Neuronal stem cell (in vitro differentiated cells): ENCODE data around the gene RAB40C.
A peak's percentile ranks its signal among the peaks of the same experiment; 100 is the strongest.

Experiments
- DNase-seq: peaks from one replicate; pipeline ENCODE4 v3.0.0-alpha.2; 2013; ENCODE audit warnings: low spot score
- H2AFZ ChIP-seq: one replicate; pipeline ENCODE4 v1.6.1; 2013; ENCODE audit warnings: mild to moderate bottlenecking, low read length, inconsistent platforms
- H2AK5ac ChIP-seq: 2 replicates; pipeline ENCODE4 v1.6.1; 2013; ENCODE audit warnings: low read depth, mild to moderate bottlenecking, inconsistent platforms, low read length, moderate library complexity, mixed read lengths
- H2BK120ac ChIP-seq: 2 replicates; pipeline ENCODE4 v1.6.1; 2013; ENCODE audit warnings: low read depth, mild to moderate bottlenecking, inconsistent platforms, low read length, moderate library complexity, mixed read lengths
- H2BK12ac ChIP-seq: one replicate; pipeline ENCODE4 v1.6.1; 2013; ENCODE audit warnings: low read length, inconsistent platforms
- H2BK15ac ChIP-seq: 2 replicates; pipeline ENCODE4 v1.6.1; 2013; ENCODE audit warnings: mild to moderate bottlenecking, low read length, inconsistent platforms, mixed read lengths
- H2BK5ac ChIP-seq: one replicate; pipeline ENCODE4 v1.6.1; 2013; ENCODE audit warnings: inconsistent platforms, mild to moderate bottlenecking, low read length, moderate library complexity
- H3K14ac ChIP-seq: one replicate; pipeline ENCODE4 v1.6.1; 2013; ENCODE audit warnings: low read length, inconsistent platforms
- H3K18ac ChIP-seq: 2 replicates; pipeline ENCODE4 v1.6.1; 2013; ENCODE audit warnings: low read length, inconsistent platforms
- H3K23ac ChIP-seq: 2 replicates; pipeline ENCODE4 v1.6.1; 2013; ENCODE audit warnings: low read depth, mild to moderate bottlenecking, mixed read lengths, low read length, inconsistent platforms; ENCODE audit not compliant: poor library complexity
- H3K27ac ChIP-seq: replicated peaks from 3 replicates; pipeline ENCODE4 v1.5.1; 2013; ENCODE audit warnings: low read length, inconsistent platforms
- H3K27me3 ChIP-seq, 3 experiments: 2 replicates each; pipeline ENCODE4 v1.6.1; 2013; ENCODE audit warnings: low read length in 3 of 3, mild to moderate bottlenecking in 2 of 3, inconsistent platforms in 1 of 3, low read depth in 1 of 3, mixed read lengths in 1 of 3, moderate library complexity in 1 of 3; ENCODE audit not compliant: control insufficient read depth in 3 of 3, insufficient read depth in 3 of 3
- H3K36me3 ChIP-seq, 2 donors: replicated peaks in 1 of 2; 2 replicates each; pipeline ENCODE4 v1.6.1; 2013; ENCODE audit warnings: low read length in 2 of 2; ENCODE audit not compliant: control insufficient read depth in 2 of 2, insufficient read depth in 2 of 2
- H3K4ac ChIP-seq: 2 replicates; pipeline ENCODE4 v1.6.1; 2013; ENCODE audit warnings: inconsistent platforms, mild to moderate bottlenecking, low read length, moderate library complexity
- H3K4me1 ChIP-seq, 2 donors: 1 replicate in 1 of 2; 2 replicates in 1 of 2; pipeline ENCODE4 v1.6.1; 2013; ENCODE audit warnings: low read length in 2 of 2, low read depth in 1 of 2; ENCODE audit not compliant: control insufficient read depth in 2 of 2, insufficient read depth in 1 of 2
- H3K4me2 ChIP-seq: one replicate; pipeline ENCODE4 v1.6.1; 2013; ENCODE audit warnings: mild to moderate bottlenecking, low read length, inconsistent platforms; ENCODE audit not compliant: insufficient read depth, poor library complexity, severe bottlenecking
- H3K4me3 ChIP-seq, 2 donors: 2 replicates each; pipeline ENCODE4 v1.5.1; 2013; ENCODE audit warnings: low read length in 2 of 2, mild to moderate bottlenecking in 2 of 2, inconsistent platforms in 1 of 2, moderate library complexity in 1 of 2
- H3K79me1 ChIP-seq: one replicate; pipeline ENCODE4 v1.6.1; 2013; ENCODE audit warnings: low read depth, mild to moderate bottlenecking, inconsistent platforms, low read length, moderate library complexity
- H3K9ac ChIP-seq: one replicate; pipeline ENCODE4 v1.6.1; 2013; ENCODE audit warnings: mild to moderate bottlenecking, low read depth, low read length, inconsistent platforms; ENCODE audit not compliant: poor library complexity
- H3K9me3 ChIP-seq, 2 donors: replicated peaks in 1 of 2; 2 replicates each; pipeline versions ENCODE3 to v1.6.1; 2013; ENCODE audit warnings: low read length in 2 of 2, mild to moderate bottlenecking in 2 of 2, inconsistent platforms in 1 of 2, low read depth in 1 of 2, mixed read lengths in 1 of 2, moderate library complexity in 1 of 2; ENCODE audit not compliant: control insufficient read depth in 2 of 2, insufficient read depth in 1 of 2
- H4K8ac ChIP-seq: one replicate; pipeline ENCODE4 v1.6.1; 2013; ENCODE audit warnings: low read depth, mild to moderate bottlenecking, inconsistent platforms, low read length, moderate library complexity
- H4K91ac ChIP-seq: one replicate; pipeline ENCODE4 v1.6.1; 2013; ENCODE audit warnings: low read length, low read depth, mild to moderate bottlenecking, inconsistent platforms; ENCODE audit not compliant: poor library complexity
- WGBS, 2 donors: extraction: QIAGEN DNeasy Blood & Tissue Kit; methylation state at CpG; one replicate each; pipeline ENCODE4 v1.1.7; 2013; ENCODE audit warnings: missing lambda C conversion rate in 2 of 2, mixed read lengths in 1 of 2; ENCODE audit not compliant: insufficient read length in 2 of 2, insufficient replicate concordance in 1 of 2; ENCODE audit errors: extremely low coverage in 2 of 2; 5-methylcytosine and 5-hydroxymethylcytosine counted together

RAB40C gene

DNA sequence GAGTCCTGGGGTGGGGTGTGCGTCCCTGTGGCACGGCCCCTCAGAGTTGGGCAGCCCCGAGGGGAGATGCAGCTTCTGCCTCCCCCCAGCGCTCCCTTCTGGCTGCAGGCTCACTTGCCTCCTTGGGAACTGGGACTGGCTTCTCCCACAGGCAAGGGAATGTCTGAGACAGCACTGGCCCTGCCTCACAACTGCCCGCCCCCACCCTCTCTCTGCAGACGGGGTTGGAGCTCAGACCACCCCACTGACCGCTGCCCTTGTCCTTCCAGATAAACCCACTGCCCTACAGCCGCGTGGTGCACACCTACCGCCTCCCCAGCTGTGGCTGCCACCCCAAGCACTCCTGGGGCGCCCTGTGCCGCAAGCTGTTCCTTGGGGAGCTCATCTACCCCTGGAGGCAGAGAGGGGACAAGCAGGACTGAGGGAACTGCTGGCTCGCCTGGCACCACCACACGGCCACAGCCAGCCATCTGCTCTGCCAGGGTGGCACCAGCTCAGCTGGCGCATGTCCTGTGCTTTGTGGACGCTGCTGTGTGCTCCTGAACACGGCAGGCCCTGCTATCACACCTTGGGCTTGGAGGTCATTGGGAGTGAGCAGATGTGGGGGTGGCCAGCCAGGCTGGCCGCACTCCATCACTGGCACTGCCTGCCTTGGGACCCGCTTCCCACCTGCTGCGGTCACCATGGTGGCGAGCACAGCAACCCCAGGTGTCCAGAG lies 7.1 kb upstream of the RAB40C start:
- H2BK12ac ChIP-seq = peak overlapping the region; percentile 73
- no peak for DNase-seq
- H3K79me1 ChIP-seq = peaks cover 2% of the 10 kb centered on the region
- peak overlapping the region; percentile 75 for H2AK5ac ChIP-seq
- no peak overlapping the region for H3K27ac ChIP-seq
- H3K23ac ChIP-seq = peak overlapping the region; percentile 80
- peak overlapping the region; percentile 38 for H3K14ac ChIP-seq
- H3K9me3 ChIP-seq = no peaks in the 10 kb centered on the region
- no peak overlapping the region for H2BK120ac ChIP-seq
- WGBS, 2 donors = no CpG with 5 or more reads among the region's 21 CpGs
- H3K27me3 ChIP-seq = peaks cover 0 to 21% (median 0%) of the 10 kb centered on the region in 3 experiments
- H2AFZ ChIP-seq = no peak overlapping the region
- H4K91ac ChIP-seq = no peak overlapping the region
- no peak overlapping the region for H2BK15ac ChIP-seq
- no peak overlapping the region for H3K4ac ChIP-seq
- peak overlapping the region; percentile 75 for H2BK5ac ChIP-seq
- no peak overlapping the region for H3K4me2 ChIP-seq
- H3K4me1 ChIP-seq = peaks cover 0 to 12% of the 10 kb centered on the region in 2 donors
- no peak overlapping the region for H3K4me3 ChIP-seq
- H3K18ac ChIP-seq = peak overlapping the region; percentile 85
- peak overlapping the region; percentile 21 for H3K9ac ChIP-seq
- H4K8ac ChIP-seq = no peak overlapping the region
- peaks cover 8 to 18% of the 10 kb centered on the region in 2 donors for H3K36me3 ChIP-seq

DNA sequence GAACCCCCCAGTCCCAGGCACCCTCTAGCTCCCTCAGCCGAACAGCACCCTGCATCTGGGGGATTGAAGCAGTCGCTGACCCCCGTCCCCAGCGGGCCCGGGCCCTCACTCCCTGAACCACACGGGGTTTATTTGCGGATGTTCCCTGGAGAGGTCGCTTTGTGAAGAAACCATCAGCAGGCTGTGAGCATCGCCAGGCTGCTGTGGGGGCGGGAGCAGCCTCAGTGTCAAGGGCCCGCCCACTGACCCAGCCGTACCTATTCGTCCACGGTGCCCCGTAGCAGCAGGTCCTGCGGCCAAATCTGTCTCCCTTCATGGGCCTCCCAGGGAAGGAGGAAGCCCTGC lies 6.4 kb upstream of the RAB40C start:
- WGBS, 2 donors = no CpG with 5 or more reads among the region's 16 CpGs
- Histone ChIP-seq H2AK5ac (peak overlapping the region; percentile 94), H3K4me2 (peak overlapping the region; percentile 43), H4K8ac (no peak overlapping the region), H3K23ac (peak overlapping the region; percentile 96), H3K27ac (no peak overlapping the region), H3K4ac (no peak overlapping the region), H3K79me1 (peaks cover 2% of the 10 kb centered on the region), H2BK5ac (no peak overlapping the region), H3K18ac (peak overlapping the region; percentile 85), H4K91ac (no peak overlapping the region), H2BK120ac (no peak overlapping the region), H3K27me3 (peaks cover 0 to 21% (median 0%) of the 10 kb centered on the region in 3 experiments), H3K4me1 (peaks cover 6 to 16% of the 10 kb centered on the region in 2 donors), H2BK15ac (no peak overlapping the region), H3K36me3 (peaks cover 8 to 18% of the 10 kb centered on the region in 2 donors), H2AFZ (no peak overlapping the region), H3K9me3 (no peaks in the 10 kb centered on the region), H3K4me3 (no peak overlapping the region), H3K9ac (peak overlapping the region; percentile 24), H2BK12ac (peak overlapping the region; percentile 58), H3K14ac (peak overlapping the region; percentile 38)
- DNase-seq = no peak

DNA sequence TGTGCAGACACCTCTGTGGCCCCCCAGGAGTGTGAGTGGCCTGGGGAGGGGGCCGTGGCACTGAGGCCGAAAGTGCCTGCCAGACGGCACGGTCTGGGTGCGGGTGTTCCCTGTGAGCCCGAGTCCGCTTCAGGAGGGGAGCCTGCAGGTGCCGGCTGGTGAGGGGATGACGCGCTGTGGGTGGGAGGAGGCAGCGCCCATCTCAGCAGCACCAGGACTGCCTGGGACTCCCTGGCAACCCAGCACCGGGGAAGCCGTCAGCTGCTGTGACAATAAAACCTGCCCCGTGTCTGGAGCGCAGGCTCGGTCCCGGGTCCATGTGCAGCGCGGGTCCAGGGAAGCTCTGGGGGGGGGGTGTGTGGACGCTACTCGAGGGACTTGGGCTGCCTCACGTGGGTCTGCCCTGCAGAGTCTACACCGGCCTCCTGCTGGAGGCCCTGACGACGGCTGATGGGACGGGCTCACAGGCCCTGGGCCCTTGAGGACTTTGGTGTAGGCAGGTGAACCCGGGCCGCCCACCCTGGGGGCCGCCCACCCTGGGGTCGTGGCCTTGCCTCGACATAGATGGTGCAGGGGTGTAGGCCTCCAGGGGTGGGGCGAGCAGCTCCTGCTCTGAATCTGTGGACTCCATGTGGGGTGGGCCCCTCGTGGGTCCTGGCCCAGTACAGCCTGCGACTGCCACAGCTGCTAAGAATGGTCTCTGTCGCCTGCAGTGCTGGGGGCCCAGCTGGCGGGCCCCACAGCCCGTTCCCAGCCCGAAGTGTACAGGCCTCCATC lies 5.9 kb upstream of the RAB40C start:
- no peaks in the 10 kb centered on the region for H3K9me3 ChIP-seq
- no peak overlapping the region for H2BK5ac ChIP-seq
- H4K91ac ChIP-seq = no peak overlapping the region
- peaks cover 0 to 21% (median 0%) of the 10 kb centered on the region in 3 experiments for H3K27me3 ChIP-seq
- peaks cover 7 to 16% of the 10 kb centered on the region in 2 donors for H3K4me1 ChIP-seq
- peak overlapping the region; percentile 96 for H3K23ac ChIP-seq
- DNase-seq = no peak
- peak overlapping the region; percentile 83 for H3K18ac ChIP-seq
- no peak overlapping the region for H2BK120ac ChIP-seq
- H3K9ac ChIP-seq = peak overlapping the region; percentile 24
- H3K14ac ChIP-seq = peak overlapping the region; percentile 21
- peak overlapping the region; percentile 89 for H2BK15ac ChIP-seq
- peaks cover 2% of the 10 kb centered on the region for H3K79me1 ChIP-seq
- peak overlapping the region; percentile 94 for H2AK5ac ChIP-seq
- peak overlapping the region; percentile 84 for H3K4ac ChIP-seq
- H3K4me3 ChIP-seq = no peak overlapping the region
- peaks cover 8 to 18% of the 10 kb centered on the region in 2 donors for H3K36me3 ChIP-seq
- no peak overlapping the region for H4K8ac ChIP-seq
- WGBS, 2 donors = no CpG with 5 or more reads among the region's 38 CpGs
- no peak overlapping the region for H2AFZ ChIP-seq
- peak overlapping the region; percentile 41 for H2BK12ac ChIP-seq
- peak overlapping the region; percentile 43 for H3K4me2 ChIP-seq
- H3K27ac ChIP-seq = no peak overlapping the region

DNA sequence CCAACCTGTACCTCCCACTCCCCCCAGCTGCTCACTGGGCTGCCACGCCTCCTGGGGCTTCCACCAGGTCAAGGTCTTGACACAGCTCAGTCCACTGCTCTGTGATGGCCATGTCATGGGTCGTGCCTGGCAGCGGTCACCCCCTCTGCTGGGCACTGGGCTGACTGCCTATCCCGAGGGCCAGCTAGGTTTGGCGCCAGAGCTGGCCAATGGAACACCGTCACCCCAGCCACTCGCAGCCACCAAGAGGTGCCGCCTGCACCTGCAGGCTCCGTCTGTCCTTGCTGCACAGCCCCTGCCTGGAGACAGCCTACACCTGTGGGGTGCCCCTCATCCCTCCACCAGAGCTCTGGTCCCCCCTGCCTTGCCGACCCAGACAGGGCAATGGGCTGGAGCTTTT lies 4.5 kb upstream of the RAB40C start:
- H3K9ac ChIP-seq = peak overlapping the region; percentile 44
- DNase-seq = no peak
- H3K9me3 ChIP-seq = no peaks in the 10 kb centered on the region
- H3K4ac ChIP-seq = no peak overlapping the region
- H2BK5ac ChIP-seq = no peak overlapping the region
- H3K27me3 ChIP-seq = peaks cover 0 to 21% (median 0%) of the 10 kb centered on the region in 3 experiments
- H3K18ac ChIP-seq = peak overlapping the region; percentile 57
- H3K14ac ChIP-seq = peak overlapping the region; percentile 94
- H3K23ac ChIP-seq = peak overlapping the region; percentile 68
- no peak overlapping the region for H2BK120ac ChIP-seq
- H2AFZ ChIP-seq = no peak overlapping the region
- H3K27ac ChIP-seq = no peak overlapping the region
- peaks cover 5% of the 10 kb centered on the region for H3K79me1 ChIP-seq
- peaks cover 8 to 17% of the 10 kb centered on the region in 2 donors for H3K36me3 ChIP-seq
- no peak overlapping the region for H2AK5ac ChIP-seq
- no peak overlapping the region for H3K4me3 ChIP-seq
- no peak overlapping the region for H2BK15ac ChIP-seq
- no peak overlapping the region for H3K4me2 ChIP-seq
- H4K8ac ChIP-seq = no peak overlapping the region
- WGBS, 2 donors = no CpG with 5 or more reads among the region's 10 CpGs
- peak overlapping the region; percentile 22 for H2BK12ac ChIP-seq
- peaks cover 7 to 16% of the 10 kb centered on the region in 2 donors for H3K4me1 ChIP-seq
- H4K91ac ChIP-seq = no peak overlapping the region
